GM21526 (cell line): ENCODE results near the gene NPY4R.
"Not testable (repeated sequence)": the region's sequence is repeated elsewhere in the genome, so short reads cannot be mapped to it uniquely, and the experiment has no call there.

Experiments
- ATAC-seq: cut with Tn5 transposase; IDR thresholded peaks from one replicate; pipeline ENCODE4 v1.9.1; 2021; ENCODE audit warnings: moderate library complexity; ENCODE audit not compliant: unreplicated experiment, low FRiP score

Gene NPY4R, protein sequence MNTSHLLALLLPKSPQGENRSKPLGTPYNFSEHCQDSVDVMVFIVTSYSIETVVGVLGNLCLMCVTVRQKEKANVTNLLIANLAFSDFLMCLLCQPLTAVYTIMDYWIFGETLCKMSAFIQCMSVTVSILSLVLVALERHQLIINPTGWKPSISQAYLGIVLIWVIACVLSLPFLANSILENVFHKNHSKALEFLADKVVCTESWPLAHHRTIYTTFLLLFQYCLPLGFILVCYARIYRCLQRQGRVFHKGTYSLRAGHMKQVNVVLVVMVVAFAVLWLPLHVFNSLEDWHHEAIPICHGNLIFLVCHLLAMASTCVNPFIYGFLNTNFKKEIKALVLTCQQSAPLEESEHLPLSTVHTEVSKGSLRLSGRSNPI

DNA sequence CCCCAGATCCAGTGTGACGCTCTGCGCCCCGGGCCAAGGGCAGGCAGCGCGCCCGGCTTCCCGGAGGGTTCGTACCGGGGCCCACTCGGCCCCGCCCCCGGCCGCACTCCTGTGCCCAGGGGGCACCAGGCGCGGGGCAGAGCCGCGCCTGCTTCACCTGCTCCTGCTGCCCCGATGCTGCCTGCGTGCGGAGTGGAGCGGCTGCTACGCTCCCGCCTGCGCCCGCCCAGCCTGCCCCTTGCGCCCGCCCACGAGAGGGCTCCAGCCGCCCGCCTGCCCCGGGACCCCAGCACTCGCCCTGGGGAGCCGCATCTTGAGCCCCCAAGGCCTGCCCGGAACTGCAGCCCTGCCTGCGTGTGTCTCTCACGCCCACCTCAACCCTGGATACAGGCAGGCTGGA lies at the start of gene NPY4R:
NPY4R (minus strand) TSS at position 194 of the 400 bp plus-strand sequence. CDS start 3,323 bp downstream, outside the sequence.
- ATAC-seq, result not testable (repeated sequence)

DNA sequence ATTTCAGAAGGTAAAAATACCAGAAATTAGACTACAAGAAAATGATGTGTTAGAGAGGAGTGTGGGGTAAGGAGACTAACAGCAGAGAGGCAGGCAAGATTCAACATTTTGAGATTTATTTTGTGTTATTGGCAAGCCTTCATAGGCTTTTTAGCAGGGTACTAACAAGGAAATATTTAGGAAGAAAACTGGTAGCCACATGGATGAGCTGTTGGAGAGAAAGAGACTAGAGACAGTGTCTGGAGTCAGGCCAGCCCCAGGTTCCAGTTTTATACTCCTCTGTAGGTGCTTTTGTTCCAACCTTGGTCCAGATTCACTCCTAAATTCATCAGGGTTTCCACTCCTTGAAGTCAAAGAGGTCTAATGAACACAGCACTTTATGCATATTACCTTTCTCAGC lies 49.6 kb upstream of the NPY4R start:
- ATAC-seq, result no peak

DNA sequence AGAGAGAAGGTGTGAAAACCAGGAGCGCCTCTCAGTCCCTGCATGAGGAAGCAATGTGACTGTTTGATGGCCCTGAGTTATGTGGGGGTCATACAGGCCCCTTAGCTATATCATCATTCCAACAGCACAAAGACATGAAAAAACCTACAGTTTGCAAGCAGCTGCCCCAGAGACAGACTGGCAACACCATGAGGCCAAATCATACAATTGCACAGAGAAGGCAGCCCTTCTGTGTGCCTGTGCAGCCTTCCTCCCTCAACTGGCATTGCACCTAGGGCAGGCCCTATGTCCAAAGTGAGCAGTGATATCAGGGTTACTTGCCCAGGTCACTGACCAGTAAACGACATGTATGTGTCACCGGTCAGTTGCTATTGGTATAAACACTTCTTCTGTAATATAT lies 49.1 kb upstream of the NPY4R start:
- no peak for ATAC-seq

DNA sequence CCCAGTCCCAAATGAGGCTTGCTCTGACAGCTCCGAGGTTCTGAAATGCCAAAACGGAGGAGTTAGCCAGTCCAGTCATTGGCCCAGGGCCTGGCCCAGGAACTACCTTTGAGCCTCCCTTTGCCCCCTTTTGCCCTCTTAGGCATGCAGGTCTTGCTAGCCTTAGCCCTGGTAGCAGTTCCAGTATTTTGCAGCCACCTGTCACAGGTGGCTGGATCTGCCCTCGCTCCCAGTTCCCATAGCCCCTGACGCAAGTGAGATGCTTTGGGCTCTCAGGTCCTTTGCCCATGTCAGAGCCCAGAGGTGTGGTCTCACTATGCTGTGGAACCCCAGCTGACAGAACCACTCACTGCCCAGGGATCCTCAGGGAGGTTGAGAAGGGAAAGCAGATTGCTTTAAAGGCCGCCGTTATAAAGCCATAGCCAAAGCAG lies 48.7 kb upstream of the NPY4R start:
- no peak for ATAC-seq

DNA sequence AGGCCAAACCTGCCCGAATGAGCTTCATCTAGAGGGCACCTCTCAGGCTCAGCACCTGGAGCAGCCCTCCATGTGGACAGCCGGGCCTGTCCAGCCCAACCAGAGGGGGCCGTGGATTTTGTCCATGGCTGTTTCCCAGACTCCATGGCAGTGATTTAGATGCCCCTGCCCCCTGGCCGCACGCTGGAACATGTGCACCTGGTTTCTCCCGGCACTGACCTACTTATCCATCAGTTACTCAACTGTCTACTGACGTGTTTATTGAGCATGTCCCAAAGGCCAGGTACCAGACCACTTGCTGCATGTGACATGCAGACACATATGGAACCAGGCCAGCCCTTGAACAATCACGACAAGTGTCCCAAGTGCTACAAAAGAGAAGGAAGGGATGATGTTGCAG lies 47.6 kb upstream of the NPY4R start:
- ATAC-seq, result not testable (repeated sequence)

GRCh38 chr10:46512725-46513124 lies 47.0 kb upstream of the NPY4R start:
- ATAC-seq, result not testable (repeated sequence)

GRCh38 chr10:46512002-46512401 lies 46.2 kb upstream of the NPY4R start:
- ATAC-seq, result not testable (repeated sequence)

DNA sequence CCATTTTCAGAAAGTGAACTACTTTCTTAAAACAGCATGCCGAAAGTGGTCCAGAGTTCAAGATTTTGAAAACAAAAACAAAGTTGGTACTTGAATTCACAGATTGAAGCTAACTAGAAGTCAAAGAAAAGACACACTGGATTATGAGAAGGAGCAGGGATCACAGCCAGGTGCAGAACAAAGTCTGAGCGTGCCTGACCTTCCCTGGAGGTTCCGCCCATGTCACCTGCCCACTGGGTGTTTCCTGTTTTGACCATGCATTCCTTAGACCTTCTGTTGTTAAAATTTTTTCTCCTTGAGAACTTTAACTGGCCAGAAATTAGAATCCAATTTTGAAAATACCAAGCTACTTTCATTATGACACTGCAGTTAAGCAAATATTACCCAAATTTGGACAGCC lies 34.2 kb upstream of the NPY4R start:
- ATAC-seq, result not testable (repeated sequence)

- ATAC-seq, result not testable (repeated sequence)
Observed at GRCh38 chr10:46498985-46499703, 33.4 kb upstream of the NPY4R start.

GRCh38 chr10:46497878-46498277 lies 32.1 kb upstream of the NPY4R start:
- ATAC-seq, result not testable (repeated sequence)

DNA sequence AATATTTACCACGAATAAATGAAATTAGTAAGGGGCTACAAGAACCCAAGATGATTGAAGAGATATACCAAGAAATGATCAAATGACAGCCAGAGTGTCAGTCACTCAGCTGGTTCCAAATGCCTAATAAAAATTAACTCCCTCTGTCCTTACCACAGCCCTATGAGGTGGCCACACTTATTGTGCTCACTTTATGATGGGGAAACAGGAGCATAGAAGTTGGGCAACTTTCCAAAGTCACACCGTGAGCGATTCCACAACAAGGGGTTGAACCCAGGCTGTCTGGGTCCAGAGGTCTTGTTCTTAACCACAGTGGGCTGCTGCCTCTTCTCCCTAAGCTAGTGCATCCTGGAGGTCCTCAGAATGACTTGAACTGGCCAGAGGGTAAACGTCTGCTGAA lies 31.6 kb upstream of the NPY4R start:
- not testable (repeated sequence) for ATAC-seq

GRCh38 chr10:46491364-46492114 lies 25.8 kb upstream of the NPY4R start:
- ATAC-seq, result not testable (repeated sequence)

- ATAC-seq, result not testable (repeated sequence)
Observed at GRCh38 chr10:46490285-46490684, 24.5 kb upstream of the NPY4R start.

- not testable (repeated sequence) for ATAC-seq
Observed at GRCh38 chr10:46486459-46486858, 20.7 kb upstream of the NPY4R start.

GRCh38 chr10:46474746-46475320 lies 9.1 kb upstream of the NPY4R start:
- ATAC-seq, result not testable (repeated sequence)

DNA sequence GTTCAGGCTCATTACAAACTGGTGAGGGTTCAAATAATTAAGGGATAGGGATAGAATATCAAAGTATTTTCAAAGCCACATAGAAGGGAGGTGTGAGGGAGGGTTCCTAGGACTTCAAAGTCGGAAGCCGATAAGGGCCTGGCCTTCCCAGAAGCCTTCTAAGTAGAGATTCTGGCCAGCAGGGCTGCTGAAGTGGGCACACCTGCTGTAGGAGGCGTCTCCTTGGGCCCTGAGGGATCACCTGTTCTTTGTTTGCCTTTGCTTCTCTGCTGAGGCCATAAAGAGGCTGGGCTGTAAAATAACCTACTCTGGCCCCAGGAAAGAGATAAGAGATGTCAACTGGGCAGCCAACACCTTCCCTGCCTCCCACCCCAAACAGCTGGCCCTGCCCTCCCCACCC lies 8.0 kb upstream of the NPY4R start:
- not testable (repeated sequence) for ATAC-seq

DNA sequence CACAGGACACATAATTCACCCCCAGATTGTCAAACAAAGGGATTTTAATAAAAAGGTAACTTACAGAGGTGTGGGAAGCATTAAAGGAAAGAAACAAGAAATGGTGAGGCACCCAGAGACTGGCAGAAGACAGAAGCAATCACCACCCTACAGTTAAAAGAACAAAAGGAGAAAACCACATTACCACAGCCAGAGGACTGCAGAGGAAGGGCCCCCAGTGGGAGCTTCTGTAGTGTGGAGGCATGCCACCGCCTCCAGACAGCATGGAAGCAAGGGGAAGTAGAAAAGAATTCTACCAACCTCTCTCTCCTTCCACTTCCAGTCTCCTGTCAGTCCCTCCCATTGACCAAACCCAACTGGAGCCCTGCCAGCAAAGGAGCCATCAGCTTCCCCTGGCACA lies 4.4 kb upstream of the NPY4R start:
- not testable (repeated sequence) for ATAC-seq

DNA sequence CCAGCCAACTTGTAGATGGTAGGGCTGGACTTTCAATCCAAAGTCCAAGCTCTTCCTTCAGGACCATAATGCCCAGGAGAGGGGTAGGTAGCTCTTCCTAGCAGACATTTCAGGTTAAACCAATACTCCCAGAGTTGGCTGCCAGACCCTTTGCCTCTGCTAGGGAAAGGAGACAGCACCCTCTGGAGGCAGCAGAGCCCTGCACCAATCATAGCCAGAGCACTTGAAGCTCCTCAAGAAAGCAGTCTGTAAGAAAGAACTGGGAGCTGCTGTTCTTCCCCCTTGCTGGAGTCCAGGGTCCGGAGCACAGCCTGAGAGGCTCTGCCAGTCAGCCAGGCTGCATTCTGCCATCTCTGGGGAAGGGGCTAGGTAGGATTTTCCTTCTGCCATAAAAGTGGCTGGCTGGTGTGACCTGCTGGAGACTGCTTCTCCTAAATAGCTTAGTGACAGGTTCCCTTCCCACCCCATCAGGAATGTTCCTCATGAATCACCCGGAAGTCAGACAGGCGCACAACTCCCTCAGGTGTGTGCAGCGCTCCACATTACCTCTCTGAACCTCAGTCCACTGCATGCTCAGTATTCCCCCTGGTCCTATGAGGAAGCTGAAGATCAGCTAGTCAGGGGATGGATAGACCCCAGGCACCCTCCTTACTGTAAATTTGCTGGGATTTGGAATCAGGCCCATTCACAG lies 2.5 kb upstream of the NPY4R start:
- not testable (repeated sequence) for ATAC-seq

- ATAC-seq, result not testable (repeated sequence)
Observed at GRCh38 chr10:46463608-46464007, 2.1 kb downstream of the NPY4R start.

GRCh38 chr10:46462276-46462675 lies 3.5 kb downstream of the NPY4R start:
- ATAC-seq, result not testable (repeated sequence)
